ENCODE data around the gene ASB4.

The ASB4 gene

GRCh38 chr7:95577137-95577536 lies 91.4 kb downstream of the ASB4 start:
- H3K79me2 ChIP-seq (ENCODE audit: low read length) = no peaks in the 10 kb centered on the region
- no peaks in the 10 kb centered on the region for H3K9me3 ChIP-seq (ENCODE audit: insufficient read depth, low read length)
- H4K20me1 ChIP-seq (ENCODE audit: insufficient read depth, low read length) = no peaks in the 10 kb centered on the region
- H3K4me2 ChIP-seq (ENCODE audit: low read length) = no peak overlapping the region
- H3K36me3 ChIP-seq (replicated peaks; ENCODE audit: low read depth, low read length) = no peaks in the 10 kb centered on the region
- H2AFZ ChIP-seq (ENCODE audit: low read depth, low read length) = no peak overlapping the region
- no peaks in the 10 kb centered on the region for H3K27me3 ChIP-seq (ENCODE audit: low read depth, low read length)
- no peak overlapping the region for H3K27ac ChIP-seq (ENCODE audit: low read length)
- no peaks in the 10 kb centered on the region for H3K4me1 ChIP-seq (ENCODE audit: low read length)
- no peak overlapping the region for H3K9ac ChIP-seq (ENCODE audit: low read length)
- H3K4me3 ChIP-seq (ENCODE audit: low read length) = no peak overlapping the region
- TF ChIP-seq EZH2phosphoT487 (IDR thresholded peaks at IDR 0.05; ENCODE audit: low read depth) (no peak), CTCF (IDR thresholded peaks at IDR 0.05; ENCODE audit: low read depth, low read length) (no peak)

GRCh38 chr7:95578299-95578855 lies 92.6 kb downstream of the ASB4 start:
- TF ChIP-seq CTCF (IDR thresholded peaks at IDR 0.05; ENCODE audit: low read depth, low read length) (no peak), EZH2phosphoT487 (IDR thresholded peaks at IDR 0.05; ENCODE audit: low read depth) (no peak)
- no peak overlapping the region for H3K9ac ChIP-seq (ENCODE audit: low read length)
- no peak overlapping the region for H3K4me3 ChIP-seq (ENCODE audit: low read length)
- no peaks in the 10 kb centered on the region for H3K4me1 ChIP-seq (ENCODE audit: low read length)
- no peaks in the 10 kb centered on the region for H4K20me1 ChIP-seq (ENCODE audit: insufficient read depth, low read length)
- H3K9me3 ChIP-seq (ENCODE audit: insufficient read depth, low read length) = no peaks in the 10 kb centered on the region
- no peak overlapping the region for H2AFZ ChIP-seq (ENCODE audit: low read depth, low read length)
- H3K36me3 ChIP-seq (replicated peaks; ENCODE audit: low read depth, low read length) = no peaks in the 10 kb centered on the region
- H3K79me2 ChIP-seq (ENCODE audit: low read length) = no peaks in the 10 kb centered on the region
- H3K27ac ChIP-seq (ENCODE audit: low read length) = no peak overlapping the region
- H3K27me3 ChIP-seq (ENCODE audit: low read depth, low read length) = no peaks in the 10 kb centered on the region
- H3K4me2 ChIP-seq (ENCODE audit: low read length) = no peak overlapping the region

- Histone ChIP-seq H3K79me2 (ENCODE audit: low read length) (no peaks in the 10 kb centered on the region), H3K4me2 (ENCODE audit: low read length) (no peak overlapping the region), H3K9ac (ENCODE audit: low read length) (no peak overlapping the region), H3K36me3 (replicated peaks; ENCODE audit: low read depth, low read length) (no peaks in the 10 kb centered on the region), H4K20me1 (ENCODE audit: insufficient read depth, low read length) (no peaks in the 10 kb centered on the region), H3K27me3 (ENCODE audit: low read depth, low read length) (no peaks in the 10 kb centered on the region), H3K4me3 (ENCODE audit: low read length) (no peak overlapping the region), H3K4me1 (ENCODE audit: low read length) (no peaks in the 10 kb centered on the region), H2AFZ (ENCODE audit: low read depth, low read length) (no peak overlapping the region), H3K27ac (ENCODE audit: low read length) (no peak overlapping the region), H3K9me3 (ENCODE audit: insufficient read depth, low read length) (no peaks in the 10 kb centered on the region)
- no peak for TF ChIP-seq CTCF (IDR thresholded peaks at IDR 0.05; ENCODE audit: low read depth, low read length)
- no peak for TF ChIP-seq EZH2phosphoT487 (IDR thresholded peaks at IDR 0.05; ENCODE audit: low read depth)
These were observed 93.6 kb downstream of the ASB4 start for GRCh38 chr7:95579318-95579717.

- Histone ChIP-seq H3K4me3 (ENCODE audit: low read length) (no peak overlapping the region), H3K36me3 (replicated peaks; ENCODE audit: low read depth, low read length) (no peaks in the 10 kb centered on the region), H4K20me1 (ENCODE audit: insufficient read depth, low read length) (no peaks in the 10 kb centered on the region), H3K9me3 (ENCODE audit: insufficient read depth, low read length) (no peaks in the 10 kb centered on the region), H3K4me2 (ENCODE audit: low read length) (no peak overlapping the region), H3K27me3 (ENCODE audit: low read depth, low read length) (no peaks in the 10 kb centered on the region), H3K4me1 (ENCODE audit: low read length) (0 out of 2 replicates have a peak, but pooled peaks cover 1% of the 10 kb centered on the region), H3K79me2 (ENCODE audit: low read length) (no peaks in the 10 kb centered on the region), H2AFZ (ENCODE audit: low read depth, low read length) (no peak overlapping the region), H3K9ac (ENCODE audit: low read length) (no peak overlapping the region), H3K27ac (ENCODE audit: low read length) (no peak overlapping the region)
- no peak for TF ChIP-seq CTCF (IDR thresholded peaks at IDR 0.05; ENCODE audit: low read depth, low read length)
- TF ChIP-seq EZH2phosphoT487 (IDR thresholded peaks at IDR 0.05; ENCODE audit: low read depth) = no peak
These were observed 95.7 kb downstream of the ASB4 start for GRCh38 chr7:95581467-95581866.

Data from OCI-LY3 (cell line).